Gastrocnemius medialis (tissue), 4 donors: Measurements from ENCODE around the gene PTK7.

ENCODE experiments used
- POLR2A ChIP-seq, 2 donors: fragments of 450-650 bp; IDR thresholded peaks; one replicate each; pipeline ENCODE4 v1.6.1; 2017; ENCODE audit warnings: antibody characterized with exemption in 2 of 2, mild to moderate bottlenecking in 2 of 2, moderate library complexity in 2 of 2
- TF ChIP-seq, protein P1 (sequence below), 5 experiments: fragments of 450-650 bp in 3 of 5; fragments of 200-600 bp in 2 of 5; sonication (generic) in 2 of 5; IDR thresholded peaks in 4 of 5; conservative IDR thresholded peaks in 1 of 5; 1 replicate in 4 of 5; 2 replicates in 1 of 5; pipeline ENCODE4 v1.5.1; 2016 to 2019; ENCODE audit warnings: antibody characterized with exemption in 5 of 5, mild to moderate bottlenecking in 3 of 5, moderate library complexity in 3 of 5

DNA sequence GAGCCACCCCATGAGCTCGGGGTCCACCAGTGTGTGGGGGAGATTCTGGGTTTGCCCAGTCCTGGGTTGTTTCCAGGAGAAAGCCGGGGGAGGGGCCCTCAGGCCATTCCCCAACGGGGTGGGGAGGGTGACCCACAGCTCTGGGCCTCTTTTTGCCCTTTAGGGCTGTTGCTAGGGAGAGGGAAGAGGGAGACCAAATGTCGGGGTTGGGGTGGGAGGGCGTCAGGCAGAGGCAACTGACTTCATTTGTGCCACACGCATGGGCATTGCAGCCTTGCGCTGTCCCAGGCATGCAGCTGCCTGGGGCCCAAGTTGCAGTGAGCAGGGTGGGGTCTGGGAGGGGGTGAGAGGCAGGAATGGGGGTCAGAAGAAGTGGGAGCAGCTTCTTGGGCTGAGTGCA is 103.9 kb downstream of the PTK7 start:
- TF ChIP-seq, protein P1, sequence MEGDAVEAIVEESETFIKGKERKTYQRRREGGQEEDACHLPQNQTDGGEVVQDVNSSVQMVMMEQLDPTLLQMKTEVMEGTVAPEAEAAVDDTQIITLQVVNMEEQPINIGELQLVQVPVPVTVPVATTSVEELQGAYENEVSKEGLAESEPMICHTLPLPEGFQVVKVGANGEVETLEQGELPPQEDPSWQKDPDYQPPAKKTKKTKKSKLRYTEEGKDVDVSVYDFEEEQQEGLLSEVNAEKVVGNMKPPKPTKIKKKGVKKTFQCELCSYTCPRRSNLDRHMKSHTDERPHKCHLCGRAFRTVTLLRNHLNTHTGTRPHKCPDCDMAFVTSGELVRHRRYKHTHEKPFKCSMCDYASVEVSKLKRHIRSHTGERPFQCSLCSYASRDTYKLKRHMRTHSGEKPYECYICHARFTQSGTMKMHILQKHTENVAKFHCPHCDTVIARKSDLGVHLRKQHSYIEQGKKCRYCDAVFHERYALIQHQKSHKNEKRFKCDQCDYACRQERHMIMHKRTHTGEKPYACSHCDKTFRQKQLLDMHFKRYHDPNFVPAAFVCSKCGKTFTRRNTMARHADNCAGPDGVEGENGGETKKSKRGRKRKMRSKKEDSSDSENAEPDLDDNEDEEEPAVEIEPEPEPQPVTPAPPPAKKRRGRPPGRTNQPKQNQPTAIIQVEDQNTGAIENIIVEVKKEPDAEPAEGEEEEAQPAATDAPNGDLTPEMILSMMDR (IDR thresholded peaks at IDR 0.05 in 4 of 5, conservative IDR thresholded peaks at IDR 0.05 in 1 of 5), result no peak
- TF ChIP-seq POLR2A (IDR thresholded peaks at IDR 0.05), result no peak
